Activated CD8-positive, alpha-beta memory T cell treated with anti-CD3 and anti-CD28 coated beads for 24 hours (primary cell): ENCODE measurements around the gene SYCP2.
A peak's percentile ranks its signal among the peaks of the same experiment; 100 is the strongest.

Experiments used
- DNase-seq: peaks from one replicate; pipeline ENCODE4 v3.0.0-alpha.2; 2020

SYCP2 gene

GRCh38 chr20:59940129-59940955 lies 6.9 kb upstream of the SYCP2 start, which contains the start of the genes FAM217B and PPP1R3D:
TSS of gene FAM217B (plus strand) at chr20:59940389. CDS start at chr20:59943944, 3,555 bp downstream.
TSS of gene PPP1R3D (minus strand) at chr20:59940305. CDS start at chr20:59939931, 374 bp downstream.
- DNase-seq = peak; percentile 95

- DNase-seq = no peak
These were observed 6.4 kb upstream of the SYCP2 start for GRCh38 chr20:59939879-59940128.

GRCh38 chr20:59939052-59939878 lies 5.8 kb upstream of the SYCP2 start:
- no peak for DNase-seq

- DNase-seq = no peak
These were observed 5.2 kb upstream of the SYCP2 start for GRCh38 chr20:59938696-59939051.

- no peak for DNase-seq
These were observed 4.8 kb upstream of the SYCP2 start for GRCh38 chr20:59938221-59938620.

- no peak for DNase-seq
These were observed 3.7 kb upstream of the SYCP2 start for GRCh38 chr20:59937150-59937549.

- no peak for DNase-seq
These were observed 3.0 kb upstream of the SYCP2 start for GRCh38 chr20:59936409-59936808.

GRCh38 chr20:59935457-59936185 lies 2.2 kb upstream of the SYCP2 start:
- DNase-seq = no peak

GRCh38 chr20:59933849-59934585 lies 580 bp upstream of the SYCP2 start:
- peak; percentile 92 for DNase-seq

- no peak for DNase-seq
These were observed 681 bp downstream of the SYCP2 start for GRCh38 chr20:59932616-59933295.

- DNase-seq = no peak
These were observed 1.7 kb downstream of the SYCP2 start for GRCh38 chr20:59931511-59932312.

- no peak for DNase-seq
These were observed 7.5 kb downstream of the SYCP2 start for GRCh38 chr20:59925899-59926298.

GRCh38 chr20:59925359-59925758 lies 8.1 kb downstream of the SYCP2 start:
- no peak for DNase-seq

- no peak for DNase-seq
These were observed 9.9 kb downstream of the SYCP2 start for GRCh38 chr20:59923514-59923913.

- no peak for DNase-seq
These were observed 12.5 kb downstream of the SYCP2 start for GRCh38 chr20:59920944-59921343.

GRCh38 chr20:59912609-59913008 lies 20.8 kb downstream of the SYCP2 start:
- no peak for DNase-seq

- DNase-seq = no peak
These were observed 22.4 kb downstream of the SYCP2 start for GRCh38 chr20:59911041-59911440.

GRCh38 chr20:59908855-59909254 lies 24.6 kb downstream of the SYCP2 start:
- no peak for DNase-seq

- no peak for DNase-seq
These were observed 29.8 kb downstream of the SYCP2 start for GRCh38 chr20:59903621-59904020.

GRCh38 chr20:59902470-59902869 lies 31.0 kb downstream of the SYCP2 start:
- DNase-seq = no peak

- no peak for DNase-seq
These were observed 37.5 kb downstream of the SYCP2 start for GRCh38 chr20:59895908-59896307.
